ENCODE results near the gene SALL4.

DNA sequence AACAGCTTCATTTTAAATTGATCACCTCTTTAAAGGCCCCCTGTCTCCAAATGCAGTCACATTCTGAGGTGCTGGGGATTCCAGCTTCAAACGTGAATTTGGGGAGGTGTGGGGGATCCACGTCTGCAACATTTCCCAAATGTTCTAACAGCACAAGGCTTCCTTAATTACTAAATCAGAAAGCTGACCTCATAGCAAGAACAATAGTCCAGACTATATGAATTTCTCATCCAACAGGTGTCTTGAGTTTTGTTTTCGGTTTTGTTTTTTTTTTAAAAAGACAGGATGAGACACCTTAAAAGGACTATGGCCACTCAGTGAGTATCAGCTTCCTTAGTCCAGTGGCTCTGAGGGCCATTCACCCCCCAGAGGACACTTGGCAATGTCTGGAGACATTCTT, 45.7 kb downstream of the SALL4 start:
- no peak for TF ChIP-seq POLR2A (IDR thresholded peaks at IDR 0.05)
- TF ChIP-seq, protein P1, sequence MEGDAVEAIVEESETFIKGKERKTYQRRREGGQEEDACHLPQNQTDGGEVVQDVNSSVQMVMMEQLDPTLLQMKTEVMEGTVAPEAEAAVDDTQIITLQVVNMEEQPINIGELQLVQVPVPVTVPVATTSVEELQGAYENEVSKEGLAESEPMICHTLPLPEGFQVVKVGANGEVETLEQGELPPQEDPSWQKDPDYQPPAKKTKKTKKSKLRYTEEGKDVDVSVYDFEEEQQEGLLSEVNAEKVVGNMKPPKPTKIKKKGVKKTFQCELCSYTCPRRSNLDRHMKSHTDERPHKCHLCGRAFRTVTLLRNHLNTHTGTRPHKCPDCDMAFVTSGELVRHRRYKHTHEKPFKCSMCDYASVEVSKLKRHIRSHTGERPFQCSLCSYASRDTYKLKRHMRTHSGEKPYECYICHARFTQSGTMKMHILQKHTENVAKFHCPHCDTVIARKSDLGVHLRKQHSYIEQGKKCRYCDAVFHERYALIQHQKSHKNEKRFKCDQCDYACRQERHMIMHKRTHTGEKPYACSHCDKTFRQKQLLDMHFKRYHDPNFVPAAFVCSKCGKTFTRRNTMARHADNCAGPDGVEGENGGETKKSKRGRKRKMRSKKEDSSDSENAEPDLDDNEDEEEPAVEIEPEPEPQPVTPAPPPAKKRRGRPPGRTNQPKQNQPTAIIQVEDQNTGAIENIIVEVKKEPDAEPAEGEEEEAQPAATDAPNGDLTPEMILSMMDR (IDR thresholded peaks at IDR 0.05) = no peak
